CD8-positive, alpha-beta memory T cell (primary cell): ENCODE measurements around the gene ESCO1. TPM values are rescaled to one million over a fixed set of nuclear protein-coding genes. Genes with fewer than 3 reads are reported as not detected.

Source experiments
- CTCF ChIA-PET: fragments of 350-600 bp; sonication (Branson Sonifier 250); formaldehyde crosslinking; loops from one replicate; lab custom pipeline; 2021; ENCODE audit warnings: antibody characterized with exemption; lab: Charles Lee
- POLR2A ChIA-PET: fragments of 350-600 bp; sonication (Branson Sonifier 250); formaldehyde crosslinking; loops from one replicate; lab custom pipeline; 2021; ENCODE audit warnings: antibody characterized with exemption; lab: Charles Lee
- DNase-seq, 5 donors: peaks; one replicate each; pipeline versions ENCODE4 v3.0.0 to v3.0.0-alpha.2; 2020 to 2022; ENCODE audit warnings: mixed read lengths in 1 of 5
- H3K27ac ChIP-seq: one replicate; pipeline ENCODE4 v1.7.0; 2013; ENCODE audit warnings: low read depth, mild to moderate bottlenecking, low read length, moderate library complexity
- H3K27me3 ChIP-seq: 2 replicates; pipeline ENCODE4 v1.7.0; 2013; ENCODE audit warnings: low read length, mild to moderate bottlenecking; ENCODE audit not compliant: insufficient read depth, poor library complexity, severe bottlenecking
- H3K36me3 ChIP-seq: 2 replicates; pipeline ENCODE4 v1.7.0; 2013; ENCODE audit warnings: mild to moderate bottlenecking, low read length, moderate library complexity; ENCODE audit not compliant: insufficient read depth
- H3K4me1 ChIP-seq: 2 replicates; pipeline ENCODE4 v1.7.0; 2013; ENCODE audit warnings: mild to moderate bottlenecking, low read length, moderate library complexity; ENCODE audit not compliant: insufficient read depth
- H3K4me3 ChIP-seq: 2 replicates; pipeline ENCODE4 v1.7.0; 2013; ENCODE audit warnings: mild to moderate bottlenecking, low read length
- H3K9me3 ChIP-seq: 2 replicates; pipeline ENCODE4 v1.7.0; 2013; ENCODE audit warnings: mild to moderate bottlenecking, low read length
- H3K27ac Mint-ChIP-seq, 8 donors: one replicate each; pipeline ENCODE4 v1.8.0; 2020 to 2021; ENCODE audit warnings: mixed read lengths in 8 of 8, mild to moderate bottlenecking in 6 of 8, inconsistent platforms in 3 of 8, moderate library complexity in 3 of 8
- H3K27me3 Mint-ChIP-seq, 2 donors: one replicate each; pipeline ENCODE4 v1.8.0; 2020 to 2021; ENCODE audit warnings: mixed read lengths in 2 of 2, mild to moderate bottlenecking in 1 of 2, moderate library complexity in 1 of 2
- H3K36me3 Mint-ChIP-seq, 3 donors: one replicate each; pipeline ENCODE4 v1.8.0; 2020 to 2021; ENCODE audit warnings: mixed read lengths in 3 of 3, inconsistent platforms in 1 of 3, mild to moderate bottlenecking in 1 of 3
- H3K4me1 Mint-ChIP-seq, 3 donors: one replicate each; pipeline ENCODE4 v1.8.0; 2020 to 2021; ENCODE audit warnings: mixed read lengths in 3 of 3, inconsistent platforms in 1 of 3, mild to moderate bottlenecking in 1 of 3
- H3K4me3 Mint-ChIP-seq, 7 donors: one replicate each; pipeline ENCODE4 v1.8.0; 2020 to 2021; ENCODE audit warnings: mixed read lengths in 7 of 7, mild to moderate bottlenecking in 6 of 7, moderate library complexity in 4 of 7, inconsistent platforms in 2 of 7
- H3K9me3 Mint-ChIP-seq, 5 donors: one replicate each; pipeline ENCODE4 v1.8.0; 2020 to 2022; ENCODE audit warnings: mixed read lengths in 5 of 5, mild to moderate bottlenecking in 3 of 5, moderate library complexity in 2 of 5, inconsistent platforms in 1 of 5
- polyA plus RNA-seq: library from polyadenylated mRNA; unstranded; fragments of 300-500 nt; fragmentation: Illumina TruSeq; gene quantifications from one replicate; pipeline ENCODE4 v1.2.3, GENCODE V29; 2021
- total RNA-seq, 2 experiments: library from RNA; stranded (reverse); gene quantifications; one replicate each; pipeline ENCODE4 v1.2.3, GENCODE V29; 2021

ESCO1 gene
- total and polyA plus RNA-seq, 3 experiments from 2014 or later: 11.0 to 19.3 (median 18.2) TPM

GRCh38 chr18:21483051-21483450 is 117.5 kb downstream of the ESCO1 start:
- POLR2A ChIA-PET: no interaction called here
- H3K27me3 Mint-ChIP-seq: peaks cover 4 to 42% of the 10 kb centered on the region in 2 donors

GRCh38 chr18:21481739-21482138 is 118.8 kb downstream of the ESCO1 start:
- Histone ChIP-seq H3K36me3 (no peaks in the 10 kb centered on the region), H3K4me1 (no peaks in the 10 kb centered on the region), H3K27ac (no peak overlapping the region), H3K4me3 (no peak overlapping the region), H3K27me3 (no peaks in the 10 kb centered on the region), H3K9me3 (no peaks in the 10 kb centered on the region)
- CTCF ChIA-PET: no interaction called here
- no peaks in the 10 kb centered on the region for H3K4me1 Mint-ChIP-seq
- POLR2A ChIA-PET: no interaction called here
- no peak overlapping the region for H3K4me3 Mint-ChIP-seq
- H3K27me3 Mint-ChIP-seq: peaks cover 4 to 41% of the 10 kb centered on the region in 2 donors
- no peak overlapping the region for H3K27ac Mint-ChIP-seq
- no peaks in the 10 kb centered on the region for H3K9me3 Mint-ChIP-seq
- no peaks in the 10 kb centered on the region for H3K36me3 Mint-ChIP-seq
- DNase-seq: no peak

More at GRCh38 chr18:21483051-21483450, 117.5 kb downstream of the ESCO1 start:
- CTCF ChIA-PET: no interaction called here
- DNase-seq: no peak
- Mint-ChIP-seq H3K27ac (no peak overlapping the region), H3K4me3 (no peak overlapping the region), H3K4me1 (no peaks in the 10 kb centered on the region), H3K9me3 (no peaks in the 10 kb centered on the region), H3K36me3 (no peaks in the 10 kb centered on the region)
- Histone ChIP-seq H3K9me3 (no peaks in the 10 kb centered on the region), H3K27me3 (no peaks in the 10 kb centered on the region), H3K27ac (no peak overlapping the region), H3K4me1 (no peaks in the 10 kb centered on the region), H3K4me3 (no peak overlapping the region), H3K36me3 (no peaks in the 10 kb centered on the region)

- peaks cover 6 to 36% of the 10 kb centered on the region in 2 donors for H3K27me3 Mint-ChIP-seq
- CTCF ChIA-PET: no interaction called here
- POLR2A ChIA-PET: no interaction called here
- Histone ChIP-seq H3K27me3 (no peaks in the 10 kb centered on the region), H3K4me3 (no peak overlapping the region), H3K36me3 (no peaks in the 10 kb centered on the region), H3K4me1 (no peaks in the 10 kb centered on the region), H3K27ac (no peak overlapping the region), H3K9me3 (no peaks in the 10 kb centered on the region)
- no peaks in the 10 kb centered on the region for H3K36me3 Mint-ChIP-seq
- no peak for DNase-seq
- no peak overlapping the region for H3K4me3 Mint-ChIP-seq
- no peaks in the 10 kb centered on the region for H3K4me1 Mint-ChIP-seq
- H3K9me3 Mint-ChIP-seq: no peaks in the 10 kb centered on the region
- no peak overlapping the region for H3K27ac Mint-ChIP-seq
Measured at GRCh38 chr18:21479721-21480120, 120.8 kb downstream of the ESCO1 start.

Other genes with a start within 250 kb of the ESCO1 start
- gene SNRPD1, start 11.6 kb upstream of the ESCO1 start, total RNA-seq: 100 to 1,000 TPM; 154 to 165 TPM
- 89.9 TPM for gene SNRPD1, start 11.6 kb upstream of the ESCO1 start, polyA plus RNA-seq
- gene ABHD3, start 104.1 kb upstream of the ESCO1 start, total RNA-seq: 10 to 100 TPM; 30.0 to 31.3 TPM
- 30.6 TPM for gene ABHD3, start 104.1 kb upstream of the ESCO1 start, polyA plus RNA-seq
- 10 to 100 TPM; 45.8 to 47.0 TPM for gene MIB1, start 140.1 kb upstream of the ESCO1 start, total RNA-seq
- 3.8 TPM for gene MIB1, start 140.1 kb upstream of the ESCO1 start, polyA plus RNA-seq